ENCODE results near the gene RASAL3.

RASAL3 gene

GRCh38 chr19:15448778-15449619, 15.3 kb downstream of the RASAL3 start:
- no peak for DNase-seq

GRCh38 chr19:15448044-15448777, 16.1 kb downstream of the RASAL3 start:
- no peak for DNase-seq

- DNase-seq: no peak
Measured at GRCh38 chr19:15447057-15447456, 17.3 kb downstream of the RASAL3 start.

GRCh38 chr19:15445807-15446376, 18.5 kb downstream of the RASAL3 start:
- no peak for DNase-seq

- DNase-seq: no peak
Measured at GRCh38 chr19:15445227-15445605, 19.1 kb downstream of the RASAL3 start.

- no peak for DNase-seq
Measured at GRCh38 chr19:15444505-15445226, 19.7 kb downstream of the RASAL3 start.

- DNase-seq: no peak
Measured at GRCh38 chr19:15443838-15444237, 20.5 kb downstream of the RASAL3 start.

- DNase-seq: no peak
Measured at GRCh38 chr19:15443325-15443724, 21.0 kb downstream of the RASAL3 start.

GRCh38 chr19:15442142-15442920, 22.0 kb downstream of the RASAL3 start:
- DNase-seq: no peak

- no peak for DNase-seq
Measured at GRCh38 chr19:15441317-15441716, 23.0 kb downstream of the RASAL3 start.

- DNase-seq: no peak
Measured at GRCh38 chr19:15439821-15440641, 24.3 kb downstream of the RASAL3 start.

GRCh38 chr19:15439078-15439799, 25.1 kb downstream of the RASAL3 start:
- DNase-seq: no peak

- no peak for DNase-seq
Measured at GRCh38 chr19:15438577-15438976, 25.8 kb downstream of the RASAL3 start.

GRCh38 chr19:15438124-15438496, 26.2 kb downstream of the RASAL3 start:
- no peak for DNase-seq

- DNase-seq: no peak
Measured at GRCh38 chr19:15437355-15438123, 26.8 kb downstream of the RASAL3 start.

- no peak for DNase-seq
Measured at GRCh38 chr19:15436826-15437110, 27.6 kb downstream of the RASAL3 start.

GRCh38 chr19:15436012-15436825, 28.1 kb downstream of the RASAL3 start:
- no peak for DNase-seq

- no peak for DNase-seq
Measured at GRCh38 chr19:15433519-15434069, 30.8 kb downstream of the RASAL3 start.
